Central memory CD4-positive, alpha-beta T cell (primary cell): ENCODE results near the gene CBFA2T3.

Experiments
- DNase-seq: peaks from one replicate; pipeline ENCODE4 v3.0.0; 2022

The CBFA2T3 gene

DNA sequence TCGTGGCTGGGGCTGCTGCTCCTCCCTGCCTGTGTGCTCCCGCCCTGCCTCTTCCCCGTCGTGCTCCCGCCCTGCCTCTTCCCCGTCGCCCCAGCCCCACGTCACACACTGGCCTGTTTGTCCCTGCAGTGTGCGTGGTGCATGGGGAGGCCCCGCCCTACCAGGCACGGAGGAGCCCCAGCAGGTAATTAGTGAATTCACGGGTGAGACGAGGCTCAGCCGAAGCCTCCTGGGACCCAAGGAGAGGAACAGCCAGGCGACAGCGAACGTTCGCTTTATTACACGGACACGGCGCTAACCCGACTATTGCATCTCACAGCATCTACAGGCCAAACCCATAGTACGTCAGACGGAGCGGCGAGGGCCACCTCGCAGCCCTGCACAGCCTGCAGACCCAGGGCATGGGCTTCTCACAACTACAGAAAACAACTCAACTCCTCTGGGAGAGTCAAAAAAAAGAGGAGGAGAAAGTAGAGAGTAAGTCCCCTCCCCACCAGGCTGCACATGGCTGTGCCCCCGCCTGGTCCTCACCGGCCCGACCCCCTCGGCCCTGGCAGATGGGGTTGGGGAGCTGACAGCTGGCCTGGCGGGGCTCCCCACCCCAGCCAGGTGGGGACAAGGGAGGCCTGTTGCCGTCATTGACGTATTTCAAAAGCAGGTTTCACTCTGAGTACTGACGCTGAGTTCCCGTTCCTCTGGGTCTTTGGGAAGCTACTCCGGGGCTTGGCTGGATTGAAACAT lies 106.2 kb downstream of the CBFA2T3 start:
- DNase-seq: no peak

DNA sequence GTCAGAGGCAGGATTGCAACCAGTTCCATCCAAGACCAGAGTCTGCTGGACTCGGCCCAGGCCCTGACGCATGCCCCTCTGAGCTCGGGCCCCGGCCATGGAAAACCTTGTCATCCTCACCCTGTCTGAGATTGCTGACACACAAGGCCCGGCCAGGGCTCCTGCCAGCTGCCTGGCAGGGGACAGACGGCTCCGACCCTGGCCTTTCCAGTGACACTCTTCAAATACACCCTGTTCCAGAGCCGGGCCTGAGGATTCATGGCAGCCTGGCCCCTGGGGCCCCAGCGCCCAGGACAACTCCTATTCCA lies 107.4 kb downstream of the CBFA2T3 start:
- no peak for DNase-seq

DNA sequence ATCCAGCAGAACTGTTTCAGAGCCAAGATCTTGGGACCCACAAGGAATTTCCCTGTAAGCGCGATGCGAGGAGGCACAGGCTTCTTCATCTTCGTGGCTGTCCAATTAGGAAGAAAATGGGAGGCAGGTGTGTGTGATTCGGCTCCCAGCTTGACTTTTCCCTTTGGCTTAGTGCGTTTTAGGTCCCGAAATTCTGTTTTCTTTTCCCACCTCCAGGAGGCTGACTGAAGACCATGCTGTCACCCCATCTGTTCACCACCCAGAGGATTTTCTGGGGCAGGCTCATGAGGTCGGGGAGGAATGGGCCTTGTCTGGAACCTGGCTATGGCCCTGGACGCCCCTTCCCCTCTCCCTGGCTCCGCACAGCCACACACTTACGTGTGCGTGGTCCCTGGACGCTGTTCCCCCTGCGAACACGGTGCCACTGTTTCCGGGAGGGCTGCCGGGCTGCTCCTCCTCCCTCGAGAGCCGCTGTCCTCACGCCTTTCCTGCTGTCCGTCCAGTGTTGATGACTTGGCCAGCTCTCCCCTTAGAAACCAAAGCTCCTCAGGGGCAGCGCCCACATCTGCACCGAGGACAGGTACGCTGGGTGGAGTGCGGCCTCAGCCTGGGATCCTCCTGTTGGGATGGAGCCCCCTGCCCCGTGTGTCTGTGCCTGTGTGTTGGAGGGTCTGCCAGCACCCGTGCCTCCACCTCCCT lies 107.9 kb downstream of the CBFA2T3 start:
- no peak for DNase-seq

- DNase-seq: no peak
These were observed 109.3 kb downstream of the CBFA2T3 start for GRCh38 chr16:88867581-88868246.

GRCh38 chr16:88866151-88866920 lies 110.7 kb downstream of the CBFA2T3 start, which contains the start of gene PABPN1L:
Gene PABPN1L, minus strand, starts transcription at chr16:88866660. Its CDS starts 54 bp downstream, at chr16:88866606.
- no peak for DNase-seq

GRCh38 chr16:88865742-88866141 lies 111.3 kb downstream of the CBFA2T3 start:
- DNase-seq: no peak

DNA sequence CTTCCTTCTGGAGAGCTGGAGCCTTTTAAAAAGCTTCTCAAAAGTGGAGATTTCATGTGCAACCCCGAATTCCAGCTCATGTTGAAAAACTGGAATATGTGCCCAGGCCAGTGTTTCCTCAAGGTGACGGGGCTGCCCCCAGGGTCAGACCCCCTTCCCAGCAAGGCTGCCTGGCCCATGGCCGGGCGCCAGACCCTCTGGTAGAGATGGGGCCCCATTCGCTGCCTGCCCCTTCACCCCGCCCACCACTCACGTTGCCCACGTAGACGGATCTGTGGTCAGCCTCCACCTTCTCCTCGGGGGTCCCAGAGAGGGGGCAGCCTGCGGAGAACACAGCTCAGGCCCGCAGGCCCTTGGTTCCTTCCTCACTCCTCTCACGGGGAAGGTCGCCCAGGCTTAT lies 111.7 kb downstream of the CBFA2T3 start:
- DNase-seq: no peak

GRCh38 chr16:88864521-88864920 lies 112.5 kb downstream of the CBFA2T3 start:
- DNase-seq: no peak

DNA sequence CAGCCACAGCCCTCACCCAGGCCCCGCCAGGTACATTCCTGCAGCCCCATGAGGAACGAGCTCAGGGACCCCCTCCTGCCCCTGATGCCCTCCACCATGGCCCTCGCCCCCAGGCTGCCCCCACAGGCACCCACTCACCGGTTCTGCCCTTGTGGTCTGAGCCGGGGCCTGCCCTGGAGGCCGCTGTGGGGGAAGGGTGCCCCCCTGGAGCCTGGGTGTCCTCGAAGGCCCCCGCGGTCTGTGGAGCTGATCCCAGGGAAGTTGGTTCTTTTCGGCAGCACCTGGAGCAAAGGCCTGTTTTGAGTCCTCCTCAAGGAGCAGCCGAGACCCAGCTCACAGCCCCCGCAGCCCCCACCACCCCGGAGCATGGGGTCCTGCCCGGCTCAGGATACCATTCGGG lies 112.9 kb downstream of the CBFA2T3 start:
- DNase-seq: no peak

DNA sequence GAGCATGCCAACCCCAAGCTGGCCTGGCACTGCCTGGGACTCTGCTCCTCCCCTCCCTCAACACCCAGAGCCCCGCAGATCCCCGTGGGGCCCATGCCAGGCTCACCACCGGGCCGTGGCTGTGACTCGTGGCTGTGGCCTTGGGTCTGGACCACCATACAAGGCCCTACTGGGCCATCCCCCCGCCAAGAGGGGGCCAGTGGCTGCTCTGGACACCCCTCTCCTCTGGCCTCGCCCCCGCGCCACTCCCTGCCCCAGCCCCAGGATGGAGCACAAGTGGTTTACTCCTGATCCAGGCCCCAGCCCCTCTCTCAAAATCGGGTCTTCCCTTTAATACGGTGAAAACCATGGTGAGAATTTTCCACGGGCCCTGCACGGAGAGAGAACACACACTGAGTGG lies 113.6 kb downstream of the CBFA2T3 start:
- no peak for DNase-seq

DNA sequence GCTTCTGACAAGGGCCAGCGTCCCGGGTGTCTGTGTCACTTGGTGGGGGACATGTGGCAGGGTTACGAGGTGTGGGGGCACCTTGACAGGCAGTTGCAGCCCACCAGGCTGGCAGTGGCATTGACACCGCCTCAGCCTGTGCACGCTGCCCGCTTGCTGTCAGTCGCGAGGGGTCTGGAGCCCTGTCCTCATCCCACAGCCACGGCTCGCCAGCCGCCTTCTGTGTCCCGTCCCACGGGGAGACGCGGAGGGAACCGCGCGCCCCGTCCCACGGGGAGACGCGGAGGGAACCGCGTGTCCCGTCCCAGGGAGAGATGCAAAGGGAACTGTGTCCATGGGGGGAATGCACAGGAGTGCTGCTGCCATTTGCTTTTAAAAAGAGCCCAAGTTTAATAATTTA lies 114.0 kb downstream of the CBFA2T3 start:
- DNase-seq: no peak

GRCh38 chr16:88861359-88861758 lies 115.6 kb downstream of the CBFA2T3 start:
- no peak for DNase-seq

DNA sequence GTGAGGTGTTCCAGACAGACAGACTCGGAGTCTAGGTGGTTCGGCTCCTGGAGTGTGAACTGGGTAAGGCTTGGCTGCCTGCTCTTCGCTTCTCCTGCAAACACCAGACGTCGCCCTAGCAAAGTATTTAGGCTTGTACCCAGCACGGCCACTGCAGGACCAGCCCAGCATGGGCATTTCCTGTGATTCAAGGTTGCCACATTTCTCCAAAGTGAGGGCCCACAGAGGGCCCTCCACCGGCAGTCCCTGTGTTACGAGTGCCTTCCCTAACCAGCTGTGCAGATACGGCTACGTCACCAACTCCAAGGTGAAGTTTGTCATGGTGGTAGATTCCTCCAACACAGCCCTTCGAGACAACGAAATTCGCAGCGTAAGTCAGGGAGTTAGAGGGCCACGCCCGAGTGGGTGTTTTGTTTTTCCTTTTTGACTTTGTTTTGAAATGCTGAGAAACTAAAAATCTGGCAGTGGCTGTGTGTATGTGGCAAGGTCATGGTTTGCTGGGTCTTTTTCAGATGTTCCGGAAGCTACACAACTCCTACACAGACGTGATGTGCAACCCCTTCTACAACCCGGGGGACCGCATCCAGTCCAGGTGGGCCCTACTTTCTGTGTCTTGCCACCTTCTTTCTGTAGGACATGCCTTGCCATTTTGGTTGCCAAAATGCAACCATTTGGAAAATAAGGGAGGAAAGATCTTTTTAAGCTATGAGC lies 117.5 kb downstream of the CBFA2T3 start:
- no peak for DNase-seq

DNA sequence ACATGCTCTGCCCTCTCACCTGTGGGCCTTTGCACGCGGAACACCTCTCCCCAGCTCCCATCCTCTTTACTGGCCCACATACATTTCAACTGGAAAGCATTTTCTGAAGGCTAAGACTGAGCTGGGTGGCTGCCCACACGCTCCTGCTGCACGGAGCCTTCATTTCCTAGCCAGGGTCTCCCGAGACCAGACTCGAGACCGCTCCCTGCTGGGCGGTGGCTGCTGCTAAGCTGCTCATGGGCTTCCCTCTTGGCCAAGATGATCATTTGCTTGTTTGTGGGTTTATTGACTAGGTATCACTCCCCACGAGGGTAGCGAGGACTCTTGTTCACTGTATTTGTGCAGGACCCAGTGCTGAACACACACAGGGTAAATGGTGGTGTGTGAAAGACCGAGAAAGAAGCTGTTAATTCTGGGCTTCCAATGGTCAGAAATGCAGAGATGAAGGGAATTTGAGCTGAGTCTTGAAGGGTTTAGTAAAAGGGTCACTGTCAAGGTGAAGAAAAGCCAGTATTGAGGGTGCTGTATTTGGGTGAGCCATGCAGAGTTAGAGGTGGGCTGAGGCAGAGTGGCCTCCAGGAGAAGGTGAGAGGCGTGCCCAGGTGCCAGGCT lies 119.2 kb downstream of the CBFA2T3 start:
- DNase-seq: peak; percentile 59

DNA sequence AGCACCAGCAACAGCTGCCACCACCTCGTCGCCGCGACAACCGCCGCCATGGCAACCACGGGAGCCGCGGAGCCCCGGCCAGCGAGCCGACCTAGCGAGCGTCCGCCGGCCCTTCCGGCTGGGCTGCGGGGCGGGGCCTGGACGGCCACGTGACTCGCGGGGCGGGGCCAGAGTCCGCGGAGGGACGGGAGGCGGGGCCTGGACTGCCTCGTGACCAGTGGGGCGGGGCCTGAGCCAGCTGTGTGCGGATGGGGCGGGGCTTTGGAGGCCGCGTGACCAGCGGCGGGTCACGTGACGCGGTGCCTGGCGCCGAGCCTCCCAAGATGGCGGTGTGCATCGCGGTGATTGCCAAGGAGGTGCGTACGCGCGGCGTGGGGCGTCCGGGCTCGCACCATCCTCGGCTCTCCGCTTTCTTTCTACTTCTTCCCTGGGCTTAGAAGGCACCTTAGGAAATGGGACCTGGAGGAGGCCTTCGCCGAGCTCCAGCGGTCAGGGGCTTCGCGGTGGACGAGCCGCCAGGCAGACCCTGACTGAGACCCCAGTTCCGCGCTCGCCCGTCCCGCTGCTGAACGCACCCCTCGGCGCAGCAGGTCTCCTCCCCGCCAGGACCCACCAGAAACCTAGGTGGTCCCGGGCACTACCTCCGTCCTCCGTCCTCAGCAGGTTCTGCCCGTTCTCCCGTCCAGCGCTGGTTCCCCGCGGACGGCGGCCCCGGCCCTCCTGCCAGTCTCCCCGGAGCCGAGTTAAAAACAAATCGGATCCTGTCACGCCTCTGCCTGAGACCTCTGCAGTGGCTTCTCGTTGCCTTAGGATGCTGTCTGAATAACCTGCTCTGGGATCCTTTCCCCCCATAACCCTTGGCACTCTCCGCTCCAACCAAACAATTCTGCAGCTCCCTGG lies 119.9 kb downstream of the CBFA2T3 start, which contains the start of the genes GALNS and TRAPPC2L:
Gene GALNS, minus strand, starts transcription at position 120 of the 900 bp plus-strand sequence. Its CDS starts 70 bp downstream, at position 50.
Gene TRAPPC2L, plus strand, starts transcription at position 300 of the 900 bp plus-strand sequence. Its CDS starts 24 bp downstream, at position 324.
- peak; percentile 97 for DNase-seq

- no peak for DNase-seq
These were observed 120.7 kb downstream of the CBFA2T3 start for GRCh38 chr16:88856122-88856827.

DNA sequence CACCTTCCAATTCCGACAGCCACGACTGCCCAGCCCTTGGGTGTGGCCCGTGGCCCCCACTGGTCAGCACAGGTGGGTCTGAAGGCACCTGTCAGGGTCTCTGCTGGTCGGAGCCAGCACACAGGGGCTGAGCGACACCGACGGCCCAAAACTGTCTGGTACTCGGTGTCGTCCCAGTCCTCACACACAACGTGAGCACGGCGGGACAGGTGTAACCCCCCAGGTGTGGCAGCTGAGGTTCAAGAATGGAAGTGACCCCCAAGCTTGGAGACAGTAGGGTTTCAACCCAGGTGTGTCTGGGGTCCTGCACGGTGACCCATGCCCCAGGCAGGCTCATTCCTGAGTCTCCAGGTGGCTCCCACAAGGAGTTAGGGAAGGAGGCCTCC lies 121.3 kb downstream of the CBFA2T3 start:
- DNase-seq: no peak

DNA sequence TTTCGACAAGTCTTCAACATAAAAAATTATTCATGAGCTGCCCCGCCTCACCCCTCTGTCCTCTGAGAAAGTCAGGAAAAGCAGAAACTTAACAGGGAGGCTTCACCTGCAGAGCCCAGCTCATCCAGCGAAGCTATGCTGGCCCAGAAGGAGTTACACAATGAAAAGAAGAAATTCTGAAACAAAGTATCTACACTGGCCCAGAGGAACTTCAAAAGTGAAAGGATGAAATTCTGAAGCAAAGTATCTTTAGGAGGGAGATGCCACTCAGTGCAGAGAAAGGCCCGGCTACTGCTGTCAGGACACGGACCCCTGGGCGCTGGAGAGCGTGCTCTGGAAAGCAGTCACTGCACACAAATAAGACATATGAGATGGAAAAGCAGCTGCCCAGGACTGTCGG lies 121.8 kb downstream of the CBFA2T3 start:
- no peak for DNase-seq

DNA sequence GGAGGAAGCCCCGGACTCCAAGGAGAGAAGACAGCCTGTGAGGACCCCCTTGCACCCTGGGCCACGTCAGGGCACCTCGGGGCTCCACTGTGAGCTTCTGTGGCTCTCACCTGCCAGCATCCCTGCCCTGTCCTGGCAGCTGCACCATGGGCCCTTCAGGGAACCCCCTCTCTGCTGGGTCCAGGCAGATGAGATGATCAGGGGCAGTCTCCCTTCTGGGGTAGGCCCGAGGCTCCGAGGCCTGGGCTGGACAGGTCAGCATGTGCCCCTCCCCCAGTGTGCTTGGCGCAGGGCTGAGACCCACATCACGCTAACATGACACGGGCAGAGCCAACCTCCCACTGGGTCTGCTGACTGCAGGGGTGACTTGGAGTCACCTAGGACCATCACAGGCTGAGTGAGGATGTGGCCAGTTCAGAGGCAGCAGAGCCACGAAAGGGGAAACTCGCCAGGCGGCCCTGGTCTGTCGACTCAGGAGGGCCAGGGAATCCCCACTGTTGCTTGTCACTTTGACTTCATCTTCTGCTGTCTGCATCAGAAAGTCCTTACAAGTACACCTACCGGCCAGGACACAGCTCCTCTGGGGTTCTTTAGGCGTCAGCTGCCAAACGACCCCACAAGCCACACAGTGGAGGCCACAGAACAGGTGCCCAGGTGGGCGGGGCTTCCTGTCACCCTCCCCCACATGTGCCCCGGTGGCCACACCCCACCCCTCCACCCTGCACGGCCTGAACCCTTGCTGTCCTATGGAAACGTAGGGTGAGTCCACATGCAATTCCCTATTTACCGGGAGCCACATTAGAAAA lies 122.5 kb downstream of the CBFA2T3 start:
- no peak for DNase-seq
